Erythroblast (primary cell): ENCODE data around the gene CPEB4.

Experiments
- GATA1 ChIP-seq: IDR thresholded peaks from 2 replicates; pipeline ENCODE4 v1.6.1; 2011; ENCODE audit warnings: low read depth, mild to moderate bottlenecking, control low read depth, low read length, moderate library complexity
- POLR2A ChIP-seq: IDR thresholded peaks from 2 replicates; pipeline ENCODE4 v1.6.1; 2011; ENCODE audit warnings: mild to moderate bottlenecking, low read length

GRCh38 chr5:173880306-173880985, 7.7 kb upstream of the CPEB4 start:
- no peak for TF ChIP-seq POLR2A
- TF ChIP-seq GATA1 = no peak
